HFF-Myc (cell line): Measurements from ENCODE around the gene TREML2.
"Not testable (repeated sequence)": the region's sequence is repeated elsewhere in the genome, so short reads cannot be mapped to it uniquely, and the experiment has no call there.

Experiments used
- DNase-seq: peaks from one replicate; pipeline ENCODE4 v3.0.0-alpha.2; 2011; ENCODE audit warnings: low read depth; ENCODE audit errors: extremely low read depth
- H3K4me3 ChIP-seq: replicated peaks from 2 replicates; pipeline ENCODE4 v1.5.1; 2011; ENCODE audit warnings: low read depth, mild to moderate bottlenecking, control low read depth, low read length
- TF ChIP-seq, protein P1 (sequence below): IDR thresholded peaks from 2 replicates; pipeline ENCODE4 v1.5.1; 2012; ENCODE audit warnings: mild to moderate bottlenecking, low read depth, low read length, control low read depth; ENCODE audit errors: missing control alignments

TREML2 gene, protein sequence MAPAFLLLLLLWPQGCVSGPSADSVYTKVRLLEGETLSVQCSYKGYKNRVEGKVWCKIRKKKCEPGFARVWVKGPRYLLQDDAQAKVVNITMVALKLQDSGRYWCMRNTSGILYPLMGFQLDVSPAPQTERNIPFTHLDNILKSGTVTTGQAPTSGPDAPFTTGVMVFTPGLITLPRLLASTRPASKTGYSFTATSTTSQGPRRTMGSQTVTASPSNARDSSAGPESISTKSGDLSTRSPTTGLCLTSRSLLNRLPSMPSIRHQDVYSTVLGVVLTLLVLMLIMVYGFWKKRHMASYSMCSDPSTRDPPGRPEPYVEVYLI

DNA sequence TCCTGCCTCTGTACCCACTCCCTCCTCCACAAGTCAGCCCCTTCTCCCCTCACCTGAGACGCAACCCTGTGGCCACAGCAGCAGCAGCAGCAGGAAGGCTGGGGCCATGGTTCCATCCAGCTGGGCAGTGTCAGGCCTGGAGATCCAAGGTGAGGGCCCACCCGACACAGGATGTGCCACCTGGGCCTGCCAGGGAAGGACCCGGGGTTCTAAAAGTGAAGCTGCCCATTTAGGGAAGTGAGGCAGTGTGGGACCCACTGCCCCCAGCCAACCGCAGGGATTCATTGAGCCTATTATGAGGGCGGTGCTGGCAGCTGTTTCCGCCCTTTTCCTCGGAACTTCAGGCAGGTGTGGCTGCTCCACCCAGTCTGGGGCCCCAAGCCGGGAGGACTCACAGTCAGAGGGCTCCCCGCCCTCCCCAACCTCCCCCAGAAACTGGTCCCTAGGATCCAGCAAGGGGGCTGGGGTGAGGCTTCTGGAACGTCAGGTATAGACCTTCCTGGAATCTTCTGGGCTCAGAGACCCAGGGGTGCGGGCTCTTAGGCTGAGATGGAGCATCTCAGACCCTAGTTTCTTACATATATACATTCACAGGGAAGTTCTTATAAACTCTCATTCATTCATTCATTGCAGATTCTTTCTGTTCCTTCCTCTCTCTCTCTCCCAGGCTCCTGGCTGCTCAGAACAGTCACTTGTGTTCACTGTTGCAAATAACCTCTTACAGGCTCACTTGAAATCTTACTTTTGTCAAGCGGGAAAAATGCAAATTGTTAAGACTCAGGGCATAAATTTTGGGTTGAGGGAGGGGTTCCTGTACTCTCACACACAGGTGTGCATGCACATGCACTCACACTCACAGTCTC lies at the start of gene TREML2:
TSS of gene TREML2 (minus strand) at position 249 of the 863 bp plus-strand sequence. CDS start at position 108, 141 bp downstream.
- DNase-seq, result no peak
- no peak within 1 kb of the TSS for H3K4me3 ChIP-seq
- TF ChIP-seq, protein P1, sequence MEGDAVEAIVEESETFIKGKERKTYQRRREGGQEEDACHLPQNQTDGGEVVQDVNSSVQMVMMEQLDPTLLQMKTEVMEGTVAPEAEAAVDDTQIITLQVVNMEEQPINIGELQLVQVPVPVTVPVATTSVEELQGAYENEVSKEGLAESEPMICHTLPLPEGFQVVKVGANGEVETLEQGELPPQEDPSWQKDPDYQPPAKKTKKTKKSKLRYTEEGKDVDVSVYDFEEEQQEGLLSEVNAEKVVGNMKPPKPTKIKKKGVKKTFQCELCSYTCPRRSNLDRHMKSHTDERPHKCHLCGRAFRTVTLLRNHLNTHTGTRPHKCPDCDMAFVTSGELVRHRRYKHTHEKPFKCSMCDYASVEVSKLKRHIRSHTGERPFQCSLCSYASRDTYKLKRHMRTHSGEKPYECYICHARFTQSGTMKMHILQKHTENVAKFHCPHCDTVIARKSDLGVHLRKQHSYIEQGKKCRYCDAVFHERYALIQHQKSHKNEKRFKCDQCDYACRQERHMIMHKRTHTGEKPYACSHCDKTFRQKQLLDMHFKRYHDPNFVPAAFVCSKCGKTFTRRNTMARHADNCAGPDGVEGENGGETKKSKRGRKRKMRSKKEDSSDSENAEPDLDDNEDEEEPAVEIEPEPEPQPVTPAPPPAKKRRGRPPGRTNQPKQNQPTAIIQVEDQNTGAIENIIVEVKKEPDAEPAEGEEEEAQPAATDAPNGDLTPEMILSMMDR, result no peak

DNA sequence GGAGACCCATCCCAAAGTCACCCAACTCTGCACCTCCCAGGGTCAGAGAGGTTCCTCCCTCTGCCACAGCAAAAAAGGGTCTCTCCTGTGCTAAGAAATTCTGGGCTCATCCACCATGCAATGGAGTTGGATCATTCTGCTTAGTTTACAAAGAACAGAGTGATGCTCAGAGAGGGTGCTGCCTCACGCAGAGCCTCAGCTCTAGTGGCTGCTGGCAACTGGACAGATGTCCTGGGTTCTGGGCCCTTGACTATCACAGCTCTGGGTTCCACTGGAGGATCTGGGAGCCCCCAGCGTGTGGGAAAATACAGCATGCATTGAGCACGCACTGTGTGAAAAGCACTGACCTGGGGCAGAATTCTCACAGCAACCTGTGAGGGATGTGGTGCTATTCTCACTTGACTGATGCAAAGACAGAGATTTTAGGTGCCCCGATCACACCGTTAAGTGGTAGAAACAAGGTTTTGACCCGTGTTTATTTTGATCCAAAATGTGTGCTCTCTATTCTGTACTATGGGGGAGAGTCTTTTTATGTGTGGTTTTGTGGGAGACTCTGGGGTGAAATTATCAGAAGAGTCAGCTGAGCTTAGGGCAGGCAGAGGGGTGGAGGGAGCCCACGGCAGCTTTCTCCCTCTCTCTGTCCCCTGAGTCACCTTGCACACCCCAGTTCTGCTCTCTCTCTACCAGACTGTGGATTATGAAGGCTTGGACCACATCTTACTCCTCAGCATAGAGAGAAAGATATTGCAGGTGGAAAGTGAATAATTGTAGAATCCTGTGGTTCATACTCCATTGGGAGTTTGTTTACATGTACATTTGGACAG lies 47.1 kb upstream of the TREML2 start:
- TF ChIP-seq, protein P1, result no peak
- H3K4me3 ChIP-seq, result no peak overlapping the region
- DNase-seq, result no peak

DNA sequence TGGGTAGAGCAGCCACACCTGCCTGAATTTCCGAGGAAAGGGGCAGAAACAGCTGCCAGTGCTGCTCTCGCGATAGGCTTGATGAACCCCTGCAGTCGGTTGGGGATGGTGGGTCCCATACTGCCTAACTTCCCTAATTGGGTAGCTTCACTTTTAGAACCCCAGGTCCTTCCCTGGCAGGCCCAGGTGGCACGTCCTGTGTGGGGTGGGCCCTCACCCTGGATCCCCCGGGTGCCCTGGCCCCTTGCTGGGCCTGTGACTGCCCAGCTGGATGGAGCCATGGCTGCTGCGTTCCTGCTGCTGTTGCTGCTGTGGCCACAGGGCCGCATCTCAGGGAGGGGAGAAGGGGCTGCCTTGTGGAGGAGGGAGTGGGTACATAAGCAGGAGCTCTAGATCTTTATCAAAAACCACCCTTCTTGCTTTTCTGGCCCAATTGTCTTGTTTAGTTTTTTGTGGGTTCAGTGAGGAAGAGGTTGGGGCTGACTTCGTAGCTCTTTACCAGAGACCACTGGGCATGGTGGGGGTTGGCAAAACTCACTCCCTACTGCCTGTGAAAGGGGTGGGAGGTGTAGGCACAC lies 46.4 kb upstream of the TREML2 start:
- TF ChIP-seq, protein P1, result no peak
- H3K4me3 ChIP-seq, result no peak overlapping the region

DNA sequence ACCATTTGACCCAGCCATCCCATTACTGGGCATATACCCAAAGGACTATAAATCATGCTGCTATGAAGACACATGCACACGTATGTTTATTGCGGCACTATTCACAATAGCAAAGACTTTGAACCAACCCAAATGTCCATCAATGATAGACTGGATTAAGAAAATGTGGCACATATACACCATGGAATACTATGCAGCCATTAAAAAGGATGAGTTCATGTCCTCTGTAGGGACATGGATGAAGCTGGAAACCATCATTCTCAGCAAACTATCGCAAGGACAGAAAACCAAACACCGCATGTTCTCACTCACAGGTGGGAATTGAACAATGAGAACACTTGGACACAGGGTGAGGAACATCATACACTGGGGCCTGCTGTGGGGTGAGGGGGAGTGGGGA lies 45.6 kb upstream of the TREML2 start:
- not testable (repeated sequence) for H3K4me3 ChIP-seq, DNase-seq

More for the DNA sequence above, 46.4 kb upstream of the TREML2 start:
- no peak for DNase-seq

DNA sequence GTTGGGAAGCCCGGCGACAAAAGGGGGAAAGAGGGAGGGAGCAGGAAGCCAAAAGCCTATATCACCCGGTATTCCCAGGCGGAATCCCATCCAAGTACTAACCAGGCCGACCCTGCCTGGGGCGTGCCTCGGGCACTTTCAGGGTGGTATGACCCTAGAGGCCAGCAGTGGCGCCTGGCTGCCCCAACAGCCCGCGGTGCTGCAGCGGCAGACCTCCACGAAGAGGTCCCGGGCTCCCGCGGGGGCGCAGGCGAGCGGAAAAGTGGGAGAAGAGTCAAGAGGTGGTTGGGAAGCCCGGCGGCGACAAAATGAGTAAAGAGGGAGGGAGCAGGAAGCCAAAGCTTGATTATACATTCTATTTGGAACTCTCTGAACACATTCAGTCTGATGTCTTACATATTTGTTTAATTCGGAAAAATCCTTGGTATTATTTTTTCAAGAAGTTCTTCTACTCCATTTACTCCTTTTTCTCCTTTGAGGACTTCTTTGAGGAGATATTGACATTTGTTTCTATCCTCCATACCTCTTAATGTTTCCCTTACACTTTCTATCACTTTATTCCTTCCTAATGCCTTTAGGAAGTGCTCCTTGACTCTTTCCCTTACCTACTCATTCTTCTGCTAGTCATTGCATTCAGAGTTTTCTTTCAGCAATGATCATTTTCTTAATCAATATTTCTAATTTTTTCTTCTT lies 38.7 kb upstream of the TREML2 start:
- H3K4me3 ChIP-seq, result no peak overlapping the region
- DNase-seq, result no peak
- TF ChIP-seq, protein P1, result no peak

DNA sequence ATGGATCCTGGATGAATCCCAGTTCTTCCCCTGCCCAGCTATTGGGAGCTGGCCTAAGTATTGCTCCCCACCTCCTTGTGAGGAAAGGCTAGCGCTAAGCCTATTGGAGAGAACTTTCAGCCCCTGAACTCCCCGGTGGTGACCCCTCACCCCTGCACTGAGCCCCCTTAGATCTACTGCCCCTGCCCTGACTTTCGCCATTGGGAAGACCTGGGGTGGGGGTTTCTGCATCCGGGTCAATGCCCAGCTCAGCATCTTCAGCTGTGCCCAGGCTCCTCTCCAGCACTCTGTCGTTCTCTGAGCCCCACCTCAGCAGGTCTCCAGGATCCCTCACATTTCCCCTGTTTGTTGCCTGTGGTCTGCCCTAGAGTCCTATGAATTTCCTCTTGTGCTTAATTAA lies 36.2 kb upstream of the TREML2 start:
- TF ChIP-seq, protein P1, result no peak
- H3K4me3 ChIP-seq, result no peak overlapping the region
- DNase-seq, result no peak
